GM12873 (cell line): ENCODE results near the gene RDH11.

Experiments used
- TF ChIP-seq, protein P1 (sequence below): IDR thresholded peaks from 2 replicates; pipeline ENCODE4 v1.5.1; 2012; ENCODE audit warnings: low read depth, mild to moderate bottlenecking, moderate library complexity, low read length, control low read depth; ENCODE audit not compliant: insufficient read depth; ENCODE audit errors: missing control alignments

The RDH11 gene

GRCh38 chr14:67679006-67679405 is 16.6 kb downstream of the RDH11 start:
- TF ChIP-seq, protein P1, sequence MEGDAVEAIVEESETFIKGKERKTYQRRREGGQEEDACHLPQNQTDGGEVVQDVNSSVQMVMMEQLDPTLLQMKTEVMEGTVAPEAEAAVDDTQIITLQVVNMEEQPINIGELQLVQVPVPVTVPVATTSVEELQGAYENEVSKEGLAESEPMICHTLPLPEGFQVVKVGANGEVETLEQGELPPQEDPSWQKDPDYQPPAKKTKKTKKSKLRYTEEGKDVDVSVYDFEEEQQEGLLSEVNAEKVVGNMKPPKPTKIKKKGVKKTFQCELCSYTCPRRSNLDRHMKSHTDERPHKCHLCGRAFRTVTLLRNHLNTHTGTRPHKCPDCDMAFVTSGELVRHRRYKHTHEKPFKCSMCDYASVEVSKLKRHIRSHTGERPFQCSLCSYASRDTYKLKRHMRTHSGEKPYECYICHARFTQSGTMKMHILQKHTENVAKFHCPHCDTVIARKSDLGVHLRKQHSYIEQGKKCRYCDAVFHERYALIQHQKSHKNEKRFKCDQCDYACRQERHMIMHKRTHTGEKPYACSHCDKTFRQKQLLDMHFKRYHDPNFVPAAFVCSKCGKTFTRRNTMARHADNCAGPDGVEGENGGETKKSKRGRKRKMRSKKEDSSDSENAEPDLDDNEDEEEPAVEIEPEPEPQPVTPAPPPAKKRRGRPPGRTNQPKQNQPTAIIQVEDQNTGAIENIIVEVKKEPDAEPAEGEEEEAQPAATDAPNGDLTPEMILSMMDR = no peak

DNA sequence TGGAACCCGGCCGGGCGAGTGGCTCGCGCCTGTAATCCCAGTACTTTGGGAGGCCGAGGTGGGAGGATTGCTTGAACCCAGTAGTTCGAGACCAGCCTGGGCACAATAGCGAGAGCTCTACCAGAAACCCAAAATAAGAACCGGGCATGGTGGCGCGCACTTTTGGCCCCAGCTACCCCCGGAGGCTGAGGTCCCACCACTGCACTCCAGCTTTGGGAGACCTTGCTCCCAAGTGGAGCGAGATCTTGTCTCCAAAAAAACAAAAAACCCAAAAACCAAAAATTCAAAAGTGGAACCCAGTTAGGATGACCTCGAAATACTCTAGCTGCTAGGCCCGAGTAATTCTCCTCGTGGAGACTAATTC is 20.4 kb downstream of the RDH11 start:
- TF ChIP-seq, protein P1 = no peak

DNA sequence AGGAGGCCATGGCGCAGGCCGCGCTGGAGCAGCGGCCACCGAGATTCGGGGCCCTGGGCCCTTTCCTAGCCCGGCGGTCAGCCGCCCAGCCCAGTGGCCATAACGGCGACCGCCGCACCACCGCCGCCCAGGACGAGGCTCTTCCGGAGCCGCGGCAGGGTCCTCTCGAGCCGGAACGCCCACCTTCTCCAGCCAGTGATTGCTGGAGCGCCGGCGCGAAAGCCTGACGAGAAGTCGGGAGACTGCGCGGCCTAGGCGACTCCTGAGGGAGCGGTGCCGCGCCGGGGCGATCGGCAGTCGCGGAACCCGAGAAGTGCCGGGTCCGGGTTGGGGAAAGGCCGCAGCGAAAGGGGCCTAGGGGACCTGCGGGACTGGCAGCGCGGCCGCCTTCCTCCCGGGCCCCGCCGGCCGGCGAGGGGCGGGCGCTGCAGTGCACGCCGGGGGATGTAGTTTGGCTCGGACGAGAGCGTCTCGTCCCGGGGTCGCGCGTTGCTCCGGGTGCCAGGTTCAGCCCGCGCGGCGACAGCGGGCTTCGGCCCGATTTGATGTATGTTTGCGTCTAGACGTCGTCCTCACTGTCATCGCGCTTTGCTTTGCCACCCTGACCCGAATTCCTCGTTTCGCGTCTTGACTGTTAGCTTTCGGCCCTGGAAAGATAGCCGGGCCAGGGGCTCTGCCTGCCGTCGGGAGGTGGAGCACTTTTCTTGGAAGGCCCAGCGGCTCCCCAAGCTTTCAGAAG is 20.9 kb downstream of the RDH11 start, which contains the start of gene VTI1B:
VTI1B (minus strand) TSS at position 153 of the 739 bp plus-strand sequence; CDS start at position 10, 143 bp downstream.
- TF ChIP-seq, protein P1 = no peak

DNA sequence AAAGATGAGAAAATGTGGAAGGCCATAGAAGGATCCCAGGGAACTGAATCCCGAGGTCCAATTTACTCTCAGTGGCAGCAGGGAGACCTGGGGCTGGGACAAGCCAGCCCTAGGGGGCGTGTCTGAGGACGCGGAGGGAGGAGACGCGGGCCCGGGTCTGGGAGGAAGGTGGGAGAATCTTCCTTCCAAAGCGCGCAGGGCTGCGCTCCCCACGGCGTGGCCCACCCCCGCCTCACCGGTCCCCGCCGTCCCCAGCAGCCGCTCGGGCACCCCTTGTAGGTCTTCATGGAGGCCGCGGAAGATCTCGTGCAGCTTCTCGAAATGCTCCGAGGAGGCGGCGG is 21.5 kb downstream of the RDH11 start:
- TF ChIP-seq, protein P1 = peak; percentile 20

- TF ChIP-seq, protein P1 = no peak
These were observed 22.1 kb downstream of the RDH11 start for GRCh38 chr14:67673451-67673850.

DNA sequence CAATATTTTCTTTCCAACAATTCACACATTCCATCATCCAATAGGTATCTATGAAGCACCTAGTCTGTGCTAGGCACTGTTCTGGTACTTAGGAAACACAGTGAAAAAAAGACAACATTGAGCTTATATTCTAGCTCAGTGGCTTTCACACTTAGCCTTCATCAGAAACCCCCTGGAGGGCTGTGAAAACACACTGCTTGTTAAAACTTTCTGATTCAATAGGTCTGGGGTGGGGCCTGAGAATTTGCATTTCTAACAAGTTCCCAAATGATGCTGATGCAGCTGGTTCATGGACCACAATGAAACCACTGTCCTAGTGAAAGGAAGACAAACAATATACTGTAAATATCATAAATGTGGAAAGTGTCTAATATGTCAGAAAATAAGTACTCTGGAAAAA is 27.0 kb downstream of the RDH11 start:
- TF ChIP-seq, protein P1 = no peak

DNA sequence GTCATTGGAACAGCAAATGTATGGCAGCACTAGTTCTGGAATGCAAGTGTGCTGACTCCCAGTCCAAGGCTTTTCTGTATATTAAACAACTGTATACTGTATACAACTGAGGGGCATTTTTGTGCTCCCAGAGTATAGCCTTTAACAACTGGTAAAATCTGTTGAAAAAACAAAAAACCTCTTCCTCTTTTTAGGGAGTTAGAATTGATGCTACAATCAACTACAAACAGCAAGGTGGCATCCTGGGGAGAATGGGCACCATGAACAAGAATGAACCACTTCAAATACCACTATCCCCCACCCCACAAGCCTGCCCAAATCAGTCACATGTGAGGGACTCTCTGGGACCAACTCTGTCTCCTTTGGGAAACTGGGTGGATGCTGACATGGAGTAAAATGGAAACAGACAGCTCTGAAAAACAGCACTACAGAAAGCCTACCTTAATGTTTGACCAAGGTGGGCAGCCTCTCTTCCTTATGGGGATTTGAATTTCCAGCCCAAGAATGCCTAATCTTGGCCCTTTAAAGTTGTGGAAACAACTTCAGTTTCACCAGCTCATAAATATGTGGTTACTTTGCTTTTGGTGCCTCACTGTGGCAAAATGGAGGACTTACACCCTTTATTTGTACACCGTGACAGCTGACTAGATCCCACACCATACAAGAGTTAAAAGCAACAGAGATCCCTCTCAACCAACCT is 28.7 kb downstream of the RDH11 start:
- TF ChIP-seq, protein P1 = peak; percentile 63
